Stimulated activated CD8-positive, alpha-beta memory T cell treated with anti-CD3 and anti-CD28 coated beads, Interleukin-4, amount 100 ng/mL, for 1 hour (primary cell): ENCODE results near the gene ZNF674.

ENCODE experiments used
- DNase-seq, 2 donors: peaks; one replicate each; pipeline ENCODE4 v3.0.0-alpha.2; 2020; ENCODE audit warnings: low read depth in 2 of 2, low spot score in 1 of 2

ZNF674 gene

GRCh38 chrX:46545111-46546005 is at the start of gene ZNF674:
Gene ZNF674, minus strand, starts transcription at chrX:46545421. Its CDS starts 3,334 bp downstream, at chrX:46542087.
- DNase-seq = peak; percentile 83 to 85

GRCh38 chrX:46589977-46590723 is 44.9 kb upstream of the ZNF674 start:
- DNase-seq = no peak

DNA sequence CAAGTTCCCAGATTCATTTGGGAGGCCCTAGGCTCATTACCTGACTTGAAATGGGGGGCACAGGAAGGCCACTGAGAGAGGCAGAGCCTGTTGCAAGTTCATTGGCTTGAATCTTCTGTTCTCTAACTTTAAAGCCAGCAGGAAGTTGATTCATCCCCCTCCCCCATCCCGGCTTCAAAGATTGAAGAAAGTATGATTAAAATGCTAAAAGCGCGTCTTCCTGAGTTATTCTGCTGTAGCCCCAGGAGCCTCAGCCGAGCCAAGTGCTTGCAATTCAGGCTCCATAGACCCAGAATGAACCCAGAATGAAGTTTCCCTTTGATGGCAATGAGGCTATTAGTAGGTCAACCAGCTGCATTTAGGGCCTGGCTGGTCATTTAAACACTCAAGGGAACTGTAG is 43.0 kb upstream of the ZNF674 start:
- no peak for DNase-seq

- no peak for DNase-seq
These were observed 42.5 kb upstream of the ZNF674 start for GRCh38 chrX:46587753-46588171.

DNA sequence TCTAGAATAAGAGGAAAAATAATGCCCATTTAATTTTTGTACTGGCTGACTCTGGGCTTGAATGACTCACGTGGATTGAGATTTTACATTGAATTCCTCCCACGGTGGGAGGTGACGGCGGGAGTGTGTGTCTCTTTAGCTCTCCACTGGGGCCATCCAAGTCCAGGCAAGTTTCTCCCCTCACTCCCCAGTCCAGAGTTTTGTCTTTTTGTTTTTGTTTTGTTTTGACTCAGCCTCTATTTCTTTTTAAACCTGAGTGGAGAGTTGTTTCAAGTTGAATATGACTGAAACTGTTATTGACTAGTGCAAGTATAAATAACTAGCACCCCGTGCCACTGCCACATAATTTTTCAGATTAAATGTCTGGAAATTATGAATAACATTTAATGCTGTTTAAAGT is 41.9 kb upstream of the ZNF674 start:
- DNase-seq = no peak

- DNase-seq = no peak
These were observed 39.5 kb upstream of the ZNF674 start for GRCh38 chrX:46584736-46585135.

DNA sequence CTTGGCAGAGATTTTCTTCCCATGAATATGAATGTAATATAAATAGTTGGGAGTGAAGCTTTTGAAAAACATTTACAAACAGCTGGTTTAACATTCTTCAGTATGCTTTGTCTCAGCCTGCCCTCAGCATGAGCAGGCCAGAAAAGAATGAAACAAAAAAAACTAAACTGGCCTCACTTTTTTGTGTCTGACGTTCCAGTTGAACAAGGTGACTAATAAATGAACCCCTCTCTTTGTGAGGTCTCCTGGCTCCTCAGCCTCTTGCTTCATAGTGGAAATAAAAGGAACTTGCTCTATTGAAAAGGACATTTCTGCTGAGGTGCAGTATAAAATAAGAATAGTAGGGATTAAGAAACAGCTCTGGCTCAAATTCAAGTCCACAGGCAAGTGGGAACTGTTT is 37.7 kb upstream of the ZNF674 start:
- no peak for DNase-seq

DNA sequence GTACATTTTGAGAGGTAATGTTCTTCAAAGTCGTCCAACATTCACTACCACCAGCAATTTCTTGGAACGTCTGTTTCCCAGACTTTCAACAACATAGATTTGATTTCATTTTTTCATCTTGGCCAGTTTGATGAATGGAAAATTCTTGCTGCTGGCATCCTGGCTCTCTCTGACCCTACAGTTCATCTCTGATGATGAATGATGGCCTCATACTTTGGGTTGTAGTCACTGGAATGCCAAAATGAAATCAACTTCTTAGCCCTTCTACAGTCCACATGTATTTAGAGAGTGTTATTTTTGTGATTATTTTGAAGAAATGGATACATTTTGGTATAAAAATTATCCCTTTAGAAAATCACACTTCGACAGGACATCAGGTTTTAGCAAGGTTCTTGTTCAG is 37.1 kb upstream of the ZNF674 start:
- DNase-seq = no peak

GRCh38 chrX:46580613-46581012 is 35.4 kb upstream of the ZNF674 start:
- no peak for DNase-seq

GRCh38 chrX:46579250-46579649 is 34.0 kb upstream of the ZNF674 start:
- DNase-seq = no peak

DNA sequence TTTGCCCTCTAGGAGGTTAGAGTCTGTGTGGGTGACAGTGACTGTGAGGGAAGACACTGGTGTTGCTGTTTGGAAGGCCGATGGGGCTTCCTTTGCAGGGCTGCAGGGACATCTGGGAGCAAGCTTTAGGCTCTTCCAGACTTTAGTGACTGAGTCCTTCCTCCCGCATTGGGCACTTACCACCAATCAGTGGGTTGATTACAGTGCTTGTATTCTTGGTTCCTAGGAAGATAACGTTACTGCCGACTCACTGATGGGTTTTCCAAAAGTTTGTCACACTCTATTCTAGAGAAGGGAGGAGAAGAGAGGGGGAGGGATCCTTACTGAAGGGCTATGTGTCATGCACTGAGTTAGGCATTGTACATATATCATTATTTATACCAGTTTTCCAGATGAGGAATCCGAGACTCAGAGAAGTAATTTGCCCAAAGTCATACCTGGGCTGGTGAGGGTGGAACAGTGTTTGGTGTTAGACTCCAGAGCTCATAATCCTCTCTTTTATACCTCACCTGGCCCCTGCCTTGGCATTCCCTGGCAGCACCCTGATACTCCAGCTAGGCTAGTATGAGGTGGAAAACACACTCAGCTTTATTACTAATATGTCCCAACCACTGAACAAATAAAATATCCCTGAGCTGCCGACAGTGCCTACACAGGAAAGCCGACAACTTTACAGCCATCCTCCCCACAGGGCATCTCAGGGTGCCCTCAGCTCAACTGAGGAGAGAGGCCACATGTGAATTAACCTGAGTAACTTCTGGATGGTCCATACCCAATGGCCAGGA is 32.2 kb upstream of the ZNF674 start:
- DNase-seq = no peak

GRCh38 chrX:46576458-46576857 is 31.2 kb upstream of the ZNF674 start:
- DNase-seq = no peak

- no peak for DNase-seq
These were observed 30.8 kb upstream of the ZNF674 start for GRCh38 chrX:46575991-46576392.

DNA sequence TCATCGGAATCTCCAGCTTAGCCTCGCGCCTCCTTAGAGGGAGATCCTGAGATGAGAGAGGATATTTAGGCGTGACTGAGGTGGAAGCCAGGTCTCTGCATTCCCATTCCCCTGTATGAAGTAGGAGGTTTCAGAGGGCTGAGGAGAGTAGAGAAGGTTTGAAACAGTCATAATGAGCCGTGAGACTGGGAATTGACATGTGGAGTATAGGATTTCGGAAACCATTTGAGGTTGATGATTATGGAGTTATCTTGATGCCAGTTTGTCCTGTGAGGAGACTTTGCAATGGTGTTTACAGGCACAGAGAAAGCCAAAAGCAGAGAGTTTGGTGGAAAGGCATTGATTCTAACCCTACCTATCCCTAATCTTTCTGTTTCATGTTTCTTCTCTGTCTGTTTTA is 30.4 kb upstream of the ZNF674 start:
- no peak for DNase-seq

DNA sequence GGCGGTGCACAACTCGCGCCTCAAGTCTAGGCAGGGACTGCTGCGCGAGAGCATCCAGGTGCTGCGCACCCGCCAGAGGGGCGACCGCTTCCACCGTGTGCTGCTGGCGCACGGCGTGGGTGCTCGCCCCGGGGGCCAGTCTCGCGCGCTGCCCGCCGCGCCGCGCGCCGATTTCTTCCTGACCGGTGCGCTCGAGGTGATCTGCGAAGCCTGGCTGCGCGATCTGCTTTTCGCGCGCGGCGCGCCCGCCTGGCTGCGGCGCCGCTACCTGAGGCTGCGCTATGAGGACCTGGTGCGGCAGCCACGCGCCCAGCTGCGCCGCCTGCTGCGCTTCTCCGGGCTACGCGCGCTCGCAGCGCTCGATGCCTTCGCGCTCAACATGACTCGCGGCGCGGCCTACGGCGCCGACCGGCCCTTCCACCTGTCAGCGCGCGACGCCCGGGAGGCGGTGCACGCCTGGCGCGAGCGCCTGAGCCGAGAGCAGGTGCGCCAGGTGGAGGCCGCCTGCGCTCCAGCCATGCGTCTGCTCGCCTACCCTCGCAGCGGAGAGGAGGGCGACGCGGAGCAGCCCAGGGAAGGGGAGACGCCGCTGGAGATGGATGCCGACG is 29.7 kb upstream of the ZNF674 start:
- DNase-seq = no peak

- peak in 1 of 2 donors; percentile 33 for DNase-seq
These were observed 28.9 kb upstream of the ZNF674 start for GRCh38 chrX:46573892-46574773.

DNA sequence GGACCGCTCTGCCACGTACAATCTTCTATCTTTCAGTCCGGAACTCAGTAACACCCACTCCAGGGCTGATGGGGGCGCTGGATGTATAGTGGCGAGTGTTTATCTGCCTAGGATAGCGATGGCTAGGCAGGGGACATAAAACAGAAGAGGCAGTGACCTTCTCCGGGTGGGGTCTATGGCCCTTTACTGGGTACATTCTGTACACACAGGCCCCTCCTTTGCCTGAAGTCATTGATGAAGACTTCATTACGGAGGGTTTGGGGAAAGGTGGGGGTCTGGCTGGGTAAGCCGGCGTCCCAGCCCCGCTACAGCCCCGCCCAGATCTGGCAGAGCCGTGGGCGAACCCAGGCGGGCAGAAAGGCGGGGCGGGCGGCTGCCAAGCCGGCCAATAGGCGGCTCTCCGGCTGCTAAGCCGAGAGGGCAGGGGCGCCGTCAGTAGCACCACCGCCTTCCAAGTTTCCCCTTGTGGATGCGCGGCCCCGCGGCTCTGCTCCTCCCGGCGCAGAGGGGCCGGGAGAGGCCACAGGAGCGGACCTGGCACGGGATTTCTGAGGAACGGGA is 28.2 kb upstream of the ZNF674 start, which contains the start of gene CHST7:
TSS of gene CHST7 (plus strand) at position 435 of the 561 bp plus-strand sequence. CDS start 167 bp downstream, outside the sequence.
- DNase-seq = peak in 1 of 2 donors; percentile 30

- DNase-seq = no peak
These were observed 27.2 kb upstream of the ZNF674 start for GRCh38 chrX:46572340-46572936.
